Activated CD8-positive, alpha-beta memory T cell treated with anti-CD3 and anti-CD28 coated beads for 4 hours (primary cell): Measurements from ENCODE around the gene GRID2.
"Not testable (repeated sequence)": the region's sequence is repeated elsewhere in the genome, so short reads cannot be mapped to it uniquely, and the experiment has no call there.

Experiments
- DNase-seq, 2 donors: peaks; one replicate each; pipeline ENCODE4 v3.0.0-alpha.2; 2020; ENCODE audit warnings: low read depth in 2 of 2

The GRID2 gene

DNA sequence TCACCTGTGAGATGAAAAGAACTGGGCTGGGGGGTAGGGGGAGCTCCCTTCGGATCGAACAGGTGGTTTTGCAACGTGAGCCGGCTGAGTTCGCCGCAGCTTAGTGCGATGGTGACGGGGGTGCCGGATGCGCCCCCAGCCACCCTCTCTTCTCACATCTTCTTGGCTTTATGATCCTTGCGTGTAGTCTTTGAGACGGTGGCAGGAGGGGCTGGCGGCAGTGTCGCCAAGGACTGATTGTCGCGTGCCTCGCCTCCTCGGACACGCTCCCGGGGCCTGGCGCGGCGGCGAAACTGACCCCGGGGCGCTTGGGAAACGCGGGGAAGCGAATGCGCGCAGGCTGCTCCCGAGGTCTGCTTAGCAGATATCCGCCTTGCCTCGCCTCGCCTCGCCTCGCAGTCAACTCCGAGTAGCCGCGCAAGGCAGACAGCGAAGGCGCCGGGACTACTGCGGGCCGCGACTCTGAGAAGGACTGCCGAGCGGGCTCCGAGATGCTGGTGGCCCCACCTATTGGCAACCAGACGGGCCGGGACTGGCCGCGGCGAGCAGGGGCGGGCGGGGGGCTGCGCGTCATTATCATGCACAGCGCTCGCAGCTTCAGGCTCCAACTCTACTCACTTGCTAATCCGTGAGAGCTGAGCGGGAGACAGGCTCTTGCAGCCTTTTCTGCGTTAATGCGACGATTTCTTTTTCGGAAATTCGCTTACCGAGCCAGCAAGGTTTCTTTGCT is 1.5 kb downstream of the GRID2 start:
- no peak for DNase-seq

GRCh38 chr4:92305878-92306520 is 2.2 kb downstream of the GRID2 start:
- DNase-seq = no peak

DNA sequence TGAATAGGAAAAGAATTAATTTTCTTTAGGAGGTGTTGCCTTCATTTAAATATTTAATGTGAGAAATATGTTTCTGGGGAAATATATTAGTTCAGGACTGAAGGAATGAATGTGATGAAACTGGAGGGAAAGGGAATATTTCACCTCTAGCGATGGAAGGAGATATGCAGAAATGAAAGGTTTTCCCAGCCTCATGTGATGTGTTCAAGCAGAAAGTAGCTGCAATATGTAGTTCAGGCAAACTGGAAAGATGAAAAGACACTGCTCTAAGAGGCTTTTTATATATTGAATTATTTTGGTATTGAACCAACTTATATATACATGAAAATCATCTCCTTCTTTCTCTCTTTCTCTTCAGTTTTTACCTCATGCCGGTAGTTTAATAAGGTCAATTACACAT is 3.4 kb downstream of the GRID2 start:
- no peak for DNase-seq

DNA sequence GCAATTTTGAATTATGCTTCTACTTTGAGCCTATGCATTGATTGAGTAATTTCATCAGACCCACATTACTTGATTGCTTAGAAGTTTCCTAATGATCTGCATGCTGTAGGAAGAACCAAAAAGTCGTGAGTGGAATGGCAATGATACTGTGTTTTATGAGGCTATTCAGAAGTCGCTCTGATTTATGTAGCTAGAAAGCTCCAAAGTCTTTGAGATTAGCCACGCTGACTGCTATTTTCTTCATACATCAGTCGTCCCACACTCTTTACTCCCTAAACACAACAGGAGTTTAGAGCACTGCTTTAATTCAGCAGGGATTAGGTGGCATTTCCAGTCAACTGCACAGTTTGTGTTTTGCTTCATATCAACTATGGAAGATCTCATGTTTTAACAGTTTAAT is 4.1 kb downstream of the GRID2 start:
- DNase-seq = no peak

GRCh38 chr4:92317047-92317446 is 13.3 kb downstream of the GRID2 start:
- no peak for DNase-seq

DNA sequence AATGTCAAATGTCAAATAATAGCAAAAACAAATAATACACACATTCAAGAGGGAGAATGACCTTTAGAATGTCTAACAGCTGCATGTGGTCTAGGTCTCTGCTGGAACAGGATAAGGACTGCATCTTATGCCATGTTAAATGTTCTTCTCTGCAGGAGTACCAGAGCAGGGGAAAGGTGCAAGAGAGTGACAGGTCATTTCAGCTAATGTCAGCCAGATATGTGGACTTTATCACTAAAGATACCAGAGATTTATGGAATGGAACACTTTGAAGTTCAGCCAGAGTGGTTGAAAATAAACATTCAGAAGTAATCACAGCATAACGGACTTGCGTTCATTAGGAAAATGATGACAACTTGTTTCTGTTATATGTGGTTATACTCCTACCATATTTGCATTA is 24.3 kb downstream of the GRID2 start:
- no peak for DNase-seq

GRCh38 chr4:92333016-92333415 is 29.2 kb downstream of the GRID2 start:
- no peak for DNase-seq

GRCh38 chr4:92334716-92335350 is 31.1 kb downstream of the GRID2 start:
- DNase-seq = no peak

- DNase-seq = no peak
Observed at GRCh38 chr4:92339676-92340075, 35.9 kb downstream of the GRID2 start.

GRCh38 chr4:92344216-92344615 is 40.5 kb downstream of the GRID2 start:
- no peak for DNase-seq

GRCh38 chr4:92346289-92346688 is 42.5 kb downstream of the GRID2 start:
- DNase-seq = no peak

- DNase-seq = no peak
Observed at GRCh38 chr4:92357966-92358365, 54.2 kb downstream of the GRID2 start.

GRCh38 chr4:92359491-92359890 is 55.7 kb downstream of the GRID2 start:
- DNase-seq = no peak

GRCh38 chr4:92362028-92362427 is 58.3 kb downstream of the GRID2 start:
- no peak for DNase-seq

GRCh38 chr4:92368653-92369052 is 64.9 kb downstream of the GRID2 start:
- no peak for DNase-seq

DNA sequence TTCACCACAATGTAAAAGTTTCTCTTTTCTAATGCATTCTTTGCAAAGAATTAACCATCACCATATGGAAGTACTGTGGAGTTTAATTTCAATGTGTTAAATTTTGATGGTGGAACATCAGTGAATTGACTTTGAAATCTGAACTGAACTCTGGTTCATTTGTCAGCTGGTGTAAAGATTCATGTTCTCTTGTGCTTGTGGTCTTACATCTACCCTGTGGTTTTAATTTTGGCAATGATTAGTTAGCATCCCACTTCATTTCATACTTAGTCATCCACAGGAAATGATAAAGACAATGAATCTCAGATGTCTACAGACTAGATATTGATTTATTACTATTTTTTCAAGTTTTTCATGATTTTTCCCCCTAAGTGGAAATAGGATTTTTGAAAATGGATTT is 77.8 kb downstream of the GRID2 start:
- DNase-seq = no peak

- no peak for DNase-seq
Observed at GRCh38 chr4:92382128-92382527, 78.4 kb downstream of the GRID2 start.

- no peak for DNase-seq
Observed at GRCh38 chr4:92387459-92388069, 83.8 kb downstream of the GRID2 start.

DNA sequence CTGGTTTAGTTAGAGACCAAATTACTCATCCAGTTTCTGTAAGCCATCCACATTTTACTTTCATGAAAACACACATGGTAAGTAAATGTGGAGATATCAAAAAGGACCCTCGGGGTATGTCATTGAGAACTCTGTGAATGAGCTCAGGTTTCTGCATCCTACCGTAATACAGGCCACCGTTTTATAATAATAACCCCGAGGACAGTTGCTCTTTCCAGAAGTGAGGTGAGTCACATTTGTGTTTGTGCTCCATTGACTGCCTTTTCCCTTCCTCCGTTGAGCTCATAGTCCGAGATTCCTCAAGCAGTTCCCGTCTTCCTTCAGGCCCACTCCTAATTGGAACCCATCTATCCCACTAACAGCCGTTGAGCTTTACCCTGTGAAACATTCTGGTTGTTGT is 95.3 kb downstream of the GRID2 start:
- DNase-seq = no peak

GRCh38 chr4:92403525-92403924 is 99.8 kb downstream of the GRID2 start:
- not testable (repeated sequence) for DNase-seq

GRCh38 chr4:92406488-92406887 is 102.7 kb downstream of the GRID2 start:
- no peak for DNase-seq

DNA sequence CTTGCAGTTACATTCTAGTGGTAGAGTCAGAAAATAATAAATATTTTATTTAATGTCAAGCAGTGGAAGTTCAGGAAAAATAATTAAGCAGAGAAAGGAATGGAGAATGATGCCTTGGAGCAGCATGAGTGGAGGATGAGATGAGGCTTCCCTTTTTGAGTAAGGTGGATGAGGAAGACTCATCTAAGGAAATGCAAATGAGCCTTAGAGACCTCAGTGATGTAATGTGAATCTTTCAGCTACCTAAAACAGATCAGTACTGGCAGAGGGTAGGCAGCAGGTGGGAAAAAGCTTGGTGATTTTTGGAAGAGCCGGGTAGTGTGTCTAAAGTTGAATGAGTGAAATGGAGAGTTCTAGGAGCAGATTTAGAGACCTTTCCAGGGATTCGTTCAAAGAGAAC is 118.2 kb downstream of the GRID2 start:
- DNase-seq = no peak

- DNase-seq = no peak
Observed at GRCh38 chr4:92433272-92433758, 129.5 kb downstream of the GRID2 start.
